HG02642 (cell line): ENCODE results near the gene SLAMF9.
"Not testable (repeated sequence)": the region's sequence is repeated elsewhere in the genome, so short reads cannot be mapped to it uniquely, and the experiment has no call there.

Source experiments
- ATAC-seq: cut with Tn5 transposase; IDR thresholded peaks from one replicate; pipeline ENCODE4 v1.9.1; 2021; ENCODE audit warnings: mild to moderate bottlenecking; ENCODE audit not compliant: unreplicated experiment, poor library complexity

SLAMF9 gene

DNA sequence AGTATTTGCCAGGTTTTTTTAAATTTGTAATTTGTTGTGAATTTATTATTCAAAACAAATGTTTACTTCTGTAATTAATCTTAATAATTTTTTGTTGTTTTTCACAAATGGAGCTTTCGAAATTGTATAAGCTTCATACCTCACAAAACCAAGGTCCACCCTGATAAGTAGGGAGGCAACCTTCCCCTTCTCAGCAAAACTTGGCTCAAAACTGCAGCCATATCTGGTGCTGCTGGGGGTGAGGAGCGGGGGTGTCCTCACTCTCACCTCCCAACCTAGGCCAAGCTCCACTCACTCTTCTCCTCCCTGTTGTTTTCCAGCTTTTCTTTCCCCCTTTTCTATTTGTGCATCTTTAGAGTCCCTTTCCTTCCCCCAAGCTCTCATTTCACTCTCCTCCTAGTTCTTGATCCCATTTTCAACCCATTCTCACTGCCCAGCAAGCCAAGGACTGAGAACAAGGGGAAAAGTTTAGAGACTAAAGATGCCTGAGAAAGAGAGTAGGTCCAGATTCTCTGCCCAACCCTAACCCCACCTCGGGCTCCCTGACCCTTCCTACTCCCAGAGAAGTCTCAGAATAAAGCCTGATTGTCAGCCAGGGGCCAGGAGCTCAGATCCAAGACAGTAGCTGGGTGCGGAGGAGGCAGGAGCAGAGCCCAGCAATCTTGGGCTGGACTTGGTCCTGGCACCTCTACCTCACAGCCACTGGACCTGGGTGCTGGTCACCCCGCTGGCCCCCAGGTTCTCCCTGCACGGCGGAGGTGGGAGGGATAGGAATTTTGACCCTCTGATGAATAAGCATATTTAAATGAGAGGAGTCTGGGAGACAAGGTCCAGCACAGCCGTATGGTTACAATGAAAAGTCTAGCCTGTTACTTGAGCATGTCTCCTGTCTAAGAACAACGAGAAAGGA lies 45.8 kb downstream of the SLAMF9 start:
- ATAC-seq = no peak

DNA sequence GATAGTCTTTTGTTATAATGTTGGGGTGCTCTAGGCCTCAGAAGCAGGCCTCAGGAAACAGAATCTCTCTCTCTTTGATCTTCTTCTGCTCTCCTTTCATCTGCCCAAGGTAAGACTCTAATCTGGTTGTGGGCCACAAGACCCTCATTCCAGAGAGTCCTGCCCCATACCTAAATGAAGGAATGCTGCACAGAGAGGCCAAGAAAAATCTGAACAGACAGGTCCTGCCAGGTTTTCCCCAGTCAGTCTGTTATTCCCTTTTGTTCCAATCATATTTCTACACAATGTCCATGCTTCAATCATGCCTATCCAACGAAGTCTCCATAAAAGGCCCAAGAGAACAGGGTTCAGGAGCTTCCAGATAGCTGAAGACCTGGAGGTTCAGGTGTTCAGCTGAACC lies 47.1 kb downstream of the SLAMF9 start:
- no peak for ATAC-seq

DNA sequence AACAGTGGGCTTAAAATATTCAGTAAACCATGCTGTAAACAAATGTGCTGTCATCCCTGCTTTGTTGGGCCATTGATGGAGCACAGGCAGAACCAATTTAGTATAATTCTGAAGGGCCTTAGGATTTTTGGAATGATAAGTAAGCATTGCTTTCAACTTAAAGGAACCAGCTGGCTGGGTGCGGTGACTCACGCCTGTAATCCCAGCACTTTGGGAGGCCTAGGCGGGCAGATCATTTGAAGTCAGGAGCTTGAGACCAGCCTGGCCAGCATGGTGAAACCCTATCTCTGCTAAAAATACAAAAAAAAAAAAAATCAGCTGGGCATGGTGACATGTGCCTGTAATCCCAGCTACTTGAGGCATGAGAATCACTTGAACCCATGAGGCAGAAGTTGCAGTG lies 50.0 kb downstream of the SLAMF9 start:
- not testable (repeated sequence) for ATAC-seq

DNA sequence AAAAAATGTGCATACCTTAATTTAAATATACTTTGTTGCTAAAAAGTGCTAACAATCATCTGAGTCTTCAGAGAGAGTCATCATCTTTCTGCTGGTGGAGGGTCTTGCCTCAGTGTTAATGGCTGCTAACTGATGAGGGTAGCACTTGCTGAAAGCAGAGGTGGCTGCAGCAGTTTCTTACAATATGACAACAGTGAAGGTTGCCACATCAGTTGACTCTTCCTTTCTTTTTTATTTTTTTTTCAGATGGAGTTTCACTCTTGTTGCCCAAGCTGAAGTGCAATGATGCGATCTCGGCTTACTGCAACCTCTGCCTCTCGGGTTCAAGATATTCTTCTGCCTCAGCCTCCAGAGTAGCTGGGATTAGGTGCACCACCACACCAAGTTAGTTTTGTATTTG lies 51.5 kb downstream of the SLAMF9 start:
- ATAC-seq = no peak
